ENCODE results near the gene MED13. TPM values are rescaled to one million over a fixed set of nuclear protein-coding genes. Genes with fewer than 3 reads are reported as not detected.

MED13 gene
- total RNA-seq, 1 donor from 2014 or later, result 69.7 TPM

DNA sequence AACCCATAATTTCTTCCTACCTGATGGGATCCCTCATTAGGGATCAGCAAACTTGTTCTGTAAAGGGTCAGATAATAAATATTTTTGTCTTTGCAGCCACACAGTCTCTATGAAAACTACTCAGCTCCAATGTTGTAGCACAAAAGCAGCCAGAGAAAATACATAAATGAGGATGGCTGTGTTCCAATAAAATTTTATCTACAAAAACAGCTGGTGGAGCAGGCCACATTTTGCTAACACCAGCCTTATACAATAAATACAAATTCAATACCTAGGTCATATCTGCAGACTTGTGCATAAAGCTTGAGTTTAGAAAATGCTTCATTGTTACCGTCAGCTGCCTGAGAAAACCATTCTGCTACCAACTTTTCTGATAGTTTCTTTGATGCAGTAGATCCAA, 98.9 kb downstream of the MED13 start:
- Mint-ChIP-seq H3K27ac (ENCODE audit: unreplicated experiment) (no peak overlapping the region), H3K4me1 (ENCODE audit: unreplicated experiment) (no peaks in the 10 kb centered on the region), H3K36me3 (ENCODE audit: unreplicated experiment) (peaks cover 39% of the 10 kb centered on the region), H3K27me3 (ENCODE audit: unreplicated experiment) (no peaks in the 10 kb centered on the region), H3K4me3 (ENCODE audit: unreplicated experiment) (no peak overlapping the region), H3K9me3 (ENCODE audit: unreplicated experiment) (no peaks in the 10 kb centered on the region)
- DNase-seq (ENCODE audit: extremely low spot score, unreplicated experiment), result no peak
- TF ChIP-seq, protein P1, sequence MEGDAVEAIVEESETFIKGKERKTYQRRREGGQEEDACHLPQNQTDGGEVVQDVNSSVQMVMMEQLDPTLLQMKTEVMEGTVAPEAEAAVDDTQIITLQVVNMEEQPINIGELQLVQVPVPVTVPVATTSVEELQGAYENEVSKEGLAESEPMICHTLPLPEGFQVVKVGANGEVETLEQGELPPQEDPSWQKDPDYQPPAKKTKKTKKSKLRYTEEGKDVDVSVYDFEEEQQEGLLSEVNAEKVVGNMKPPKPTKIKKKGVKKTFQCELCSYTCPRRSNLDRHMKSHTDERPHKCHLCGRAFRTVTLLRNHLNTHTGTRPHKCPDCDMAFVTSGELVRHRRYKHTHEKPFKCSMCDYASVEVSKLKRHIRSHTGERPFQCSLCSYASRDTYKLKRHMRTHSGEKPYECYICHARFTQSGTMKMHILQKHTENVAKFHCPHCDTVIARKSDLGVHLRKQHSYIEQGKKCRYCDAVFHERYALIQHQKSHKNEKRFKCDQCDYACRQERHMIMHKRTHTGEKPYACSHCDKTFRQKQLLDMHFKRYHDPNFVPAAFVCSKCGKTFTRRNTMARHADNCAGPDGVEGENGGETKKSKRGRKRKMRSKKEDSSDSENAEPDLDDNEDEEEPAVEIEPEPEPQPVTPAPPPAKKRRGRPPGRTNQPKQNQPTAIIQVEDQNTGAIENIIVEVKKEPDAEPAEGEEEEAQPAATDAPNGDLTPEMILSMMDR (IDR thresholded peaks at IDR 0.05), result no peak

DNA sequence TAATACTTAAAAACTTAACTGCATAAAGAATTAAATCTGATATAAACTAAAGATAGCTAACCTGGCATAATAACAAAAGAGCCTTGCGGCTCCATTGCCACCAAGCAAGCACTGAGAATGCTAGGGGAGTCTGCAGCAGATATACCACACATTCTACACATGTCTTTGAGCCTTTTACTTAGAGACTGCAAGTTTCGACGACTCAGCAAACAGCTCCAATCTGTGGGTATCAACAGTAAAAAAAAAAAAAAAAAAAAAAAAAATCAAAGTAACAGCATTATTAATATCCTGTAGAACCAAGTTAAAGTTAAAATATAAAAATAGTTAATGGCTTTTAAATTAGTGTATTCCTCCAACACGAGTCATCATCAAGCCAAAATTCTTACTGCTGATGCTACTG, 109.5 kb downstream of the MED13 start:
- H3K36me3 Mint-ChIP-seq (ENCODE audit: unreplicated experiment), result peaks cover 42% of the 10 kb centered on the region
- DNase-seq (ENCODE audit: extremely low spot score, unreplicated experiment), result no peak
- H3K27me3 Mint-ChIP-seq (ENCODE audit: unreplicated experiment), result no peaks in the 10 kb centered on the region
- H3K4me1 Mint-ChIP-seq (ENCODE audit: unreplicated experiment), result no peaks in the 10 kb centered on the region
- H3K9me3 Mint-ChIP-seq (ENCODE audit: unreplicated experiment), result no peaks in the 10 kb centered on the region
- no peak overlapping the region for H3K4me3 Mint-ChIP-seq (ENCODE audit: unreplicated experiment)
- H3K27ac Mint-ChIP-seq (ENCODE audit: unreplicated experiment), result no peak overlapping the region
- TF ChIP-seq, protein P1 (IDR thresholded peaks at IDR 0.05), result no peak

DNA sequence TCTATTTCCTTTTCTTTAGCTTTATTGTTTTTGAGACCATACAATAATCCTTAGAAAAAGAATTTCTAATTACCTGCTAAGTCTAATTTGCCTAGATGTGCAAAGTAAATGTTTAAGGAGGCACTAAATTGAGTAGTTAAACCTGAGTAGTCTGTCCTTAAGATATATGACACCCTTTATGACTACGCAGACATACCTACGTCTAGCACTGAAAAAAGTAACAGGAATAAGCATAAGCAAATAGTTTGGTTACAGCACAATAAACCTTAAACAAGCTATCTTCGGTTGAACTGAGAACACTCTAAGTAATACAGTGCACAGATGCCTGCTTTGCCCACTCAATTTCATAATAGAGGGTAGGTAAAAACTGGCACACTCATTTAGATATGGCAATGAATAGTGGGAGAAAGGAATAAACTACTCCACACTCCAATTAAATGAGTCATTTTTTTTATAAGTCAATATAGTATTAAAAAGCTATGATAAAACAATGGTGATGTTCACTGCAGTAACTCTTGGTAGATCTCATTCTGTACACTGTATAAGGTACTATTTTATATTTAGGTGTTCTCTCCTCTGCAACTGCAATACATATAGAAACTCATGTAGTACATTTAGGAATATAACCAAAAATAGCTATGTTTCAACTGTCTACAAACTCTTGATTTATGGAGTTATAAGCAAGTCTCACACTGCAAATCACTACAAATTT, 117.6 kb downstream of the MED13 start:
- Mint-ChIP-seq H3K36me3 (ENCODE audit: unreplicated experiment) (peaks cover 37% of the 10 kb centered on the region), H3K4me1 (ENCODE audit: unreplicated experiment) (no peaks in the 10 kb centered on the region), H3K27me3 (ENCODE audit: unreplicated experiment) (no peaks in the 10 kb centered on the region), H3K9me3 (ENCODE audit: unreplicated experiment) (no peaks in the 10 kb centered on the region), H3K27ac (ENCODE audit: unreplicated experiment) (no peak overlapping the region), H3K4me3 (ENCODE audit: unreplicated experiment) (no peak overlapping the region)
- DNase-seq (ENCODE audit: extremely low spot score, unreplicated experiment), result no peak
- TF ChIP-seq, protein P1 (IDR thresholded peaks at IDR 0.05), result no peak

DNA sequence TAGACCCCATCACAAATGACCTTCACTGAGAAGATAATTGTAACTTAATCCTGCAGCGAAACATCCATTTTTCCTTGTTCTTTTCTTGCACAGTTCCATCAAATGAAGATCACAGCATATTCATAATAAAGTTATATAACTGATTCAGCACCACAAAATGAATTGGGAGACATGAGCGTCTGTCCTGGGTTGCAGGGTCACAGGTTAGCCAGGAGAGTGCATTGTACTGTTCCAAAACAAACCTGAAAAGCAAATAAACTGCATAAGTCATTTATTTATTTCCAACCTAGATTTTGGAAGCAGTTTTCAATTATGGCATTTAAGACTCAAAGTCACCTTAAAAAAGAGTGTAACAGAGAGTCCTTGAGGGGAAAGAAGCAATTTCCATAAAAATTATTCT, 118.7 kb downstream of the MED13 start:
- Mint-ChIP-seq H3K27me3 (ENCODE audit: unreplicated experiment) (no peaks in the 10 kb centered on the region), H3K36me3 (ENCODE audit: unreplicated experiment) (peaks cover 34% of the 10 kb centered on the region), H3K9me3 (ENCODE audit: unreplicated experiment) (no peaks in the 10 kb centered on the region), H3K4me3 (ENCODE audit: unreplicated experiment) (no peak overlapping the region), H3K27ac (ENCODE audit: unreplicated experiment) (no peak overlapping the region), H3K4me1 (ENCODE audit: unreplicated experiment) (no peaks in the 10 kb centered on the region)
- no peak for DNase-seq (ENCODE audit: extremely low spot score, unreplicated experiment)
- TF ChIP-seq, protein P1 (IDR thresholded peaks at IDR 0.05), result no peak

DNA sequence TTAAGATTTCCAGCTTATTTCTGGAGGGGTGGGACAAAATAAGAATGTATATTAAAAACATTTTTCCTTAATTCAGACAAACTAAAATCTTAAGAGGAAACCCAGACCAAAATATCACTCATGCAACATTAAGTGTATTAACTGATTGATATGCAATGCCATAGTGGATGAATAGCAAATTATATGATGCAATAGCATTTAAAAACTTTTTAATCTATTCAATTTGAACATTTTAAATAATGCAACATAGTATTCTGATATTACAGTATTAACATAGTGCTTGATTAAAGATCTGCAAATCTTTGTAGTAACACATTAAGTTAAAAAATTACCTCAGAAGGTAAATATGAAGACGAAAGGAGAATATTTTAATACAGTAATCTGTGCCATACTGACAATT, 122.0 kb downstream of the MED13 start:
- Mint-ChIP-seq H3K27ac (ENCODE audit: unreplicated experiment) (no peak overlapping the region), H3K9me3 (ENCODE audit: unreplicated experiment) (no peaks in the 10 kb centered on the region), H3K36me3 (ENCODE audit: unreplicated experiment) (peaks cover 31% of the 10 kb centered on the region), H3K4me3 (ENCODE audit: unreplicated experiment) (no peak overlapping the region), H3K27me3 (ENCODE audit: unreplicated experiment) (no peaks in the 10 kb centered on the region), H3K4me1 (ENCODE audit: unreplicated experiment) (no peaks in the 10 kb centered on the region)
- DNase-seq (ENCODE audit: extremely low spot score, unreplicated experiment), result no peak
- TF ChIP-seq, protein P1 (IDR thresholded peaks at IDR 0.05), result no peak

All from osteocyte (in vitro differentiated cells).